ENCODE measurements around the gene TM9SF2. TPM values are rescaled to one million over a fixed set of nuclear protein-coding genes. Genes with fewer than 3 reads are reported as not detected.

Gene TM9SF2
- total RNA-seq, 1 donor from 2014 or later, result 128 TPM

- H3K27ac Mint-ChIP-seq (ENCODE audit: unreplicated experiment), result no peak overlapping the region
- H3K4me1 Mint-ChIP-seq (ENCODE audit: unreplicated experiment), result peaks cover 36% of the 10 kb centered on the region
- no peak for DNase-seq (ENCODE audit: low spot score)
- TF ChIP-seq CTCF (IDR thresholded peaks at IDR 0.05; ENCODE audit: unreplicated experiment), result no peak
- H3K36me3 Mint-ChIP-seq (ENCODE audit: low read depth, unreplicated experiment), result peaks cover 27% of the 10 kb centered on the region
- peak overlapping the region; percentile 61 for H3K4me3 Mint-ChIP-seq (ENCODE audit: unreplicated experiment)
- peaks cover 5% of the 10 kb centered on the region for H3K9me3 Mint-ChIP-seq (ENCODE audit: unreplicated experiment)
- peaks cover 3% of the 10 kb centered on the region for H3K27me3 Mint-ChIP-seq (ENCODE audit: unreplicated experiment)
These were observed 6.7 kb downstream of the TM9SF2 start for GRCh38 chr13:99507986-99508385.

GRCh38 chr13:99509479-99509878, 8.2 kb downstream of the TM9SF2 start:
- Mint-ChIP-seq H3K4me3 (ENCODE audit: unreplicated experiment) (no peak overlapping the region), H3K9me3 (ENCODE audit: unreplicated experiment) (peaks cover 5% of the 10 kb centered on the region), H3K36me3 (ENCODE audit: low read depth, unreplicated experiment) (peaks cover 27% of the 10 kb centered on the region), H3K27me3 (ENCODE audit: unreplicated experiment) (peaks cover 3% of the 10 kb centered on the region), H3K4me1 (ENCODE audit: unreplicated experiment) (peaks cover 32% of the 10 kb centered on the region), H3K27ac (ENCODE audit: unreplicated experiment) (no peak overlapping the region)
- TF ChIP-seq CTCF (IDR thresholded peaks at IDR 0.05; ENCODE audit: unreplicated experiment), result no peak
- DNase-seq (ENCODE audit: low spot score), result no peak

- H3K4me1 Mint-ChIP-seq (ENCODE audit: unreplicated experiment), result peaks cover 25% of the 10 kb centered on the region
- no peak for DNase-seq (ENCODE audit: low spot score)
- H3K9me3 Mint-ChIP-seq (ENCODE audit: unreplicated experiment), result peaks cover 4% of the 10 kb centered on the region
- peaks cover 9% of the 10 kb centered on the region for H3K36me3 Mint-ChIP-seq (ENCODE audit: low read depth, unreplicated experiment)
- TF ChIP-seq CTCF (IDR thresholded peaks at IDR 0.05; ENCODE audit: unreplicated experiment), result no peak
- H3K4me3 Mint-ChIP-seq (ENCODE audit: unreplicated experiment), result no peak overlapping the region
- H3K27ac Mint-ChIP-seq (ENCODE audit: unreplicated experiment), result no peak overlapping the region
- H3K27me3 Mint-ChIP-seq (ENCODE audit: unreplicated experiment), result no peaks in the 10 kb centered on the region
These were observed 13.5 kb downstream of the TM9SF2 start for GRCh38 chr13:99514801-99515200.

GRCh38 chr13:99516153-99516929, 15.1 kb downstream of the TM9SF2 start:
- Mint-ChIP-seq H3K4me3 (ENCODE audit: unreplicated experiment) (no peak overlapping the region), H3K4me1 (ENCODE audit: unreplicated experiment) (peaks cover 21% of the 10 kb centered on the region), H3K27me3 (ENCODE audit: unreplicated experiment) (no peaks in the 10 kb centered on the region), H3K9me3 (ENCODE audit: unreplicated experiment) (no peaks in the 10 kb centered on the region), H3K36me3 (ENCODE audit: low read depth, unreplicated experiment) (peaks cover 2% of the 10 kb centered on the region), H3K27ac (ENCODE audit: unreplicated experiment) (no peak overlapping the region)
- no peak for DNase-seq (ENCODE audit: low spot score)
- TF ChIP-seq CTCF (IDR thresholded peaks at IDR 0.05; ENCODE audit: unreplicated experiment), result no peak

GRCh38 chr13:99517577-99517976, 16.3 kb downstream of the TM9SF2 start:
- no peak for DNase-seq (ENCODE audit: low spot score)
- Mint-ChIP-seq H3K4me1 (ENCODE audit: unreplicated experiment) (peaks cover 10% of the 10 kb centered on the region), H3K4me3 (ENCODE audit: unreplicated experiment) (no peak overlapping the region), H3K36me3 (ENCODE audit: low read depth, unreplicated experiment) (peaks cover 7% of the 10 kb centered on the region), H3K27ac (ENCODE audit: unreplicated experiment) (no peak overlapping the region), H3K27me3 (ENCODE audit: unreplicated experiment) (no peaks in the 10 kb centered on the region), H3K9me3 (ENCODE audit: unreplicated experiment) (no peaks in the 10 kb centered on the region)
- no peak for TF ChIP-seq CTCF (IDR thresholded peaks at IDR 0.05; ENCODE audit: unreplicated experiment)

Data from endothelial cell (in vitro differentiated cells).